Fibroblast of mammary gland (primary cell): Measurements from ENCODE around the gene DDX5.
"Not testable (repeated sequence)": the region's sequence is repeated elsewhere in the genome, so short reads cannot be mapped to it uniquely, and the experiment has no call there.

Experiments used
- DNase-seq: peaks from one replicate; pipeline ENCODE4 v3.0.0-alpha.2; 2010; ENCODE audit warnings: low read depth
- H3K4me3 ChIP-seq: 2 replicates; pipeline ENCODE4 v1.5.1; 2011; ENCODE audit warnings: low read depth, mild to moderate bottlenecking, low read length, moderate library complexity; ENCODE audit not compliant: control insufficient read depth
- CTCF ChIP-seq: conservative IDR thresholded peaks from 2 replicates; pipeline ENCODE4 v1.5.1; 2011; ENCODE audit warnings: low read depth, low read length, inconsistent platforms; ENCODE audit not compliant: control insufficient read depth, insufficient read depth

The DDX5 gene

GRCh38 chr17:64471440-64471839 lies 34.6 kb downstream of the DDX5 start:
- TF ChIP-seq CTCF: no peak
- no peak for DNase-seq

GRCh38 chr17:64470625-64471024 lies 35.5 kb downstream of the DDX5 start:
- DNase-seq: no peak
- no peak for TF ChIP-seq CTCF
- no peak overlapping the region for H3K4me3 ChIP-seq

More at GRCh38 chr17:64471440-64471839, 34.6 kb downstream of the DDX5 start:
- H3K4me3 ChIP-seq: no peak overlapping the region

GRCh38 chr17:64466834-64467233 lies 39.3 kb downstream of the DDX5 start:
- H3K4me3 ChIP-seq, DNase-seq: not testable (repeated sequence)

GRCh38 chr17:64466019-64466735 lies 39.9 kb downstream of the DDX5 start:
- TF ChIP-seq CTCF: no peak
- no peak for DNase-seq
- no peak overlapping the region for H3K4me3 ChIP-seq

- DNase-seq: no peak
- TF ChIP-seq CTCF: no peak
- no peak overlapping the region for H3K4me3 ChIP-seq
Measured at GRCh38 chr17:64461788-64462187, 44.3 kb downstream of the DDX5 start.

GRCh38 chr17:64460955-64461354 lies 45.1 kb downstream of the DDX5 start:
- H3K4me3 ChIP-seq: no peak overlapping the region
- peak; percentile 23 for DNase-seq
- TF ChIP-seq CTCF: no peak

GRCh38 chr17:64459818-64460217 lies 46.3 kb downstream of the DDX5 start:
- not testable (repeated sequence) for DNase-seq, H3K4me3 ChIP-seq

GRCh38 chr17:64459284-64459747 lies 46.8 kb downstream of the DDX5 start:
- no peak for TF ChIP-seq CTCF
- H3K4me3 ChIP-seq: no peak overlapping the region
- peak; percentile 75 for DNase-seq
